HG03064 (cell line): Measurements from ENCODE around the gene DAGLB.
"Not testable (repeated sequence)": the region's sequence is repeated elsewhere in the genome, so short reads cannot be mapped to it uniquely, and the experiment has no call there.

Source experiments
- ATAC-seq: cut with Tn5 transposase; IDR thresholded peaks from one replicate; pipeline ENCODE4 v1.9.1; 2021; ENCODE audit warnings: low read depth; ENCODE audit not compliant: unreplicated experiment

DAGLB gene

DNA sequence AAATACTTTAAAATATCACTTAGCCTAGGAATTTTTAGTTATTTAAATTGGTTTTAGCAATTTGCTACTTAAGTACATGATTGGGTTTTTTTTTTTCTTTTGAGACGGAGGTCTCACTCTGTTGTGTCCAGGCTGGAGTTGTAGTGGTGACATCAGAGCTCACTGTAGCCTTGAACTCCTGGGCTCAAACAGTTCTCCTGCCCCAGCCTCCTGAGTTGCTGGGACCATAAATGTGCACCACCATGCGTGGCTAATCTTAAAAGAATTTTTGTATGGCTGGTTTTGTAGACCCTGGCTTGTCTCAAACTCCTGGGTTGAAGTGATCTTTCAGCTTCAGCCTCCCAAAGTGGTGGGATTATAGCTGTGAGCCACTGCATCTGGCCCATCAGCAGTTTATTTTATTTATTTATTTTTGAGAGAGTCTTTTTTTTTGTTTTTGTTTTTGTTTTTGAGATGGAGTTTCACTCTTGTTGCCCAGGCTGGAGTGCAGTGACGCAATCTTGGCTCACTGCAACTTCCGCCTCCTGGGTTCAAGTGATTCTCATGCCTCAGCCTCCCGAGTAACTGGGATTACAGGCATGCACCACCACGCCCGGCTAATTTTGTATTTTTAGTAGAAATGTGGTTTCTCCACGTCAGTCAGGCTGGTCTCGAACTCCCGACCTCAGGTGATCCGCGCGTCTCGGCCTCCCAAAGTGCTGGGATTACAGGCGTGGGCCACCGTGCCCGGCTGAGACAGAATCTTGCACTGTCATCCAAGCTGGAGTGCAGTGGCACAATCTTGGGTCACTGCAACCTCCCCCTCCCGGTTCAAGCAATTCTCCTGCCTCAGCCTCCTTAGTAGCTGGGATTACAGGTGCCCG, 47.3 kb downstream of the DAGLB start:
- not testable (repeated sequence) for ATAC-seq

DNA sequence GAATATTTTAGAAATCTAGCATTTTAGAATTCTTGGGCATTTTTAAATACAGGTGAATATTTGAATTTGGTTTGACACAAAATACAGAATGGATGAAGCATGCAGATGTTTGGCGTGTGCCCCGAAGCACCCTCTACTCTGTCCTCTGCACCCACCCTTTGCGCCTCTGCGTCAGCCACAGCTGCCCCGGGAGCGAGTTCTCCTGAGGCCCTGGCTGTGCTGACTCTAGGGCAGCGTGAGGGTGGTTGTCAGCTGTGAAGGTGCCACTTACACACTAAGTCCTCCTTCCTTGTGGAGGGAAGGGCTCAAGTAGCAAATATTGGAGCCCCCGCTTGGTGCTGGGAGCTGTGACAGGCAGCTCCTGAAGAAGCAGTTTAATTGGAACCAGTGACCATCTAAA, 48.4 kb downstream of the DAGLB start:
- ATAC-seq, result no peak

DNA sequence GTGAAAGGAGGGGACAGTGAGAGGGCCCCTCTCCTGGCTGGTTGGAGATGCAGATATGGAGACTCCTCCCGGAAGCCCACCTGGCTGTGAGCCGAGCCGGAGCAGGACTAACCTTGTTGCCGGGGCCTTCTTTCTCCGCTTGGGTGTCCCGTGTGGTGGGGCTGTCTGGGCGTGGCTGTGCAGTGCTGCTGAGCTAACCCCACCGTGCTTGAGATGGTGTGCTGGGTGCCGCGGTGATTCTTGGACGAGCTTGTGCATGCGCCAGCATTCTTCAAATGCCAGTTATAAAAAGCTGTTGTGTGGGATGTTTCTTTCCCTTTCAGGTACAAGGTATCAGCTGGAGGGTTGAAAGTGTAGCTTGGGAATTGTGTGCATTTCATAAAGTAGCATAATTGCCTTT, 48.8 kb downstream of the DAGLB start:
- ATAC-seq, result no peak

DNA sequence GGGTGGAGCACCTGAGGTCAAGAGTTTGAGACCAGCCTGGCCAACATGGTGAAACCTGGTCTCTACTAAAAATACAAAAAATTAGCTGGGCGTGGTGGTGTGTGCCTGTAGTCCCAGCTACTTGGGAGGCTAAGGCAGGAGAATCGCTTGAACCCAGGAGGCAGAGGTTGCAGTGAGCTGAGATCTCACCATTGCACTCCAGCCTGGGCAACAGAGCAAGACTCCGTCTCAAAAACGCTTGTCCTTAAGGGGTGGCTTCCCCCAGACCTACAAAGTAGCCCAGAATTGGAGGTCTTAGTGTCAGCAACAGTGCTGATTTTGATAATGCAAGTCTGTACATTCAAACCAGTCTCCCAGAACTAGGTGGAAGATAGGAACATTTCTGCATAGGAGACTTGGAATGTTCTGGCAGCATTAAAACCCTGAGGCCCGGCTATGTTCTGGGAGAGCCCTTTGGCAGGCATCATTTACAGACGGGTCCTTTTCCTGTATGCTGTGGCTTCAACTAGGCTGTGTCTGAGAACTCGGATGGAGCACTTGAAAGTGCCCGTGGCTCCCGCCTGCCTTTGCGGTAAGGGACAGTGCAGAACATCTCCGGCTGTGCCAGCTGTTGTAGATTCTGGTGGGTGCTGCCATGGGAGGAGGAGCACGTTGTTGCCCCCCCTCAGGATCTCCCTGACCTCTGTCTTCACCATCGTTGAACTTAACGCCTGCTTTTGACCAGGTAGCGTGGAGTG, 49.8 kb downstream of the DAGLB start:
- not testable (repeated sequence) for ATAC-seq

DNA sequence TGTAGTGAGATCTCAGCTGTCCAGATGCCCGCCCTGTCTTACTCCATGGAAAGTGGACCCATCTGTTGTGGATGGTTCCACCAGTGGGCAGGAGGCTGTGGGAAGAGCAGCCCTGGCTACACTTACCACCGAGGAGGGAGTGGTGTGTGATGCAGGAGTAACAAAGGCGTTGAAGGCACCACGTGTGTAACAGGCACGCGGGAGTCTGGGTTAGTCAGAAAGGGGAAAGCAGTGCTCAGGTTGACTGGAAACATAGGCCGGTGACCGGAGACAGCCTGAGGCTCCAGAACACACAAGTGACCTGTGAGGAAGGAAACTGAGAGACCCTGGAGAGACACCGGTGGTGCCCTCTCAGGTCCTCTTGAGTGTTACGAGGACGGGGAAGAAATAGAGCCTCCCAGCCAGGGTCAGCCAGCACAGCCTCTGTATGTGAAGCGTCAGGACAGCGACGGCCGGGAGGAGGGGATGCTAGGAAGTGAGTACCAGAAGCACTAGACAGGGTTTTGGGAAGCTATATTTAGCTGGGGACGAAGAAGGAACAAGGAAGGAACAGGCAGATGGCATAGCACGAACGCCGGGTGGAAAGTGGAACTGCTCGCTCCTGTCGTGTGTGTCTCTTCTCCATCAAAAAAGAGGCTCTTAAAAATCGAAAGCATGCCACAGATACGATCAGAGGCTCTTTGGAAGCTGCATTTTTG, 51.7 kb downstream of the DAGLB start:
- ATAC-seq, result no peak

DNA sequence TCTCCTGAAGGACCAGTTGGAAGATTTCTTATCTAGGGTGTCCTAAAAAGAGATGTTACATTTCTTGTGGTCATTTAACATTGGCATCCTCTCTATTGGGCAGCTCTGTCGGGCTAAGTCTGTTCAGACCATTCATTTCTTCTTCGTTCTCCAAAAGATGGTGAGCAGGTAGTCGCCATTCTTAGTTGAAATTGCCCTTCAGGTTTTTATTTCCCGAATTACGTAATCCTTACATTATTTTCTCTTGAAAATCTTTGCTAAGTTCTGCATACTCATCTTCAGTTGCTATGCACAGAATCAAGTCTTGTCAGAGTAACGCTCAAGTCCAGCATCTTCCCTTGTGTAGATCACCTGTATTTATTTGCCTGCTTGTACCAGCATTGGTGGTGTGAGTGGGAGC, 53.6 kb downstream of the DAGLB start:
- ATAC-seq, result no peak

DNA sequence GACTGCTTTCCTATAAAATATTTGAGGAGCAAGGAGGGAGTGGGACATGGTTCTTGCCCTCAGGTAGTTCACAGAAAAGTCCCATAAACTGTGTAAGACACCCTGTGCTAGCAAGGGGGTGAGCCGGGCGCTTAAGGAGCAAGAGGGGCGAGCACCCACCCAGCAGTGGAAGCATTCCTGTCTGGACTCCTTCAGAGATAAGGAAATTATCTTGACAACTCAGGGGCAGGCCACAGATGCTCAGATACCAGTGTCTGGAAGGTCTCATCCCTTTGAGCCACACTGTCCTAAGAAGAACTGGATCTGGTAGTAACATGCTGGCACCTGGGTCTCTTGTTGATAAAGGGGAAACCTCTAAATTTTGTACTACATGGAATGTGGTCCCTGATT, 54.1 kb downstream of the DAGLB start:
- no peak for ATAC-seq

DNA sequence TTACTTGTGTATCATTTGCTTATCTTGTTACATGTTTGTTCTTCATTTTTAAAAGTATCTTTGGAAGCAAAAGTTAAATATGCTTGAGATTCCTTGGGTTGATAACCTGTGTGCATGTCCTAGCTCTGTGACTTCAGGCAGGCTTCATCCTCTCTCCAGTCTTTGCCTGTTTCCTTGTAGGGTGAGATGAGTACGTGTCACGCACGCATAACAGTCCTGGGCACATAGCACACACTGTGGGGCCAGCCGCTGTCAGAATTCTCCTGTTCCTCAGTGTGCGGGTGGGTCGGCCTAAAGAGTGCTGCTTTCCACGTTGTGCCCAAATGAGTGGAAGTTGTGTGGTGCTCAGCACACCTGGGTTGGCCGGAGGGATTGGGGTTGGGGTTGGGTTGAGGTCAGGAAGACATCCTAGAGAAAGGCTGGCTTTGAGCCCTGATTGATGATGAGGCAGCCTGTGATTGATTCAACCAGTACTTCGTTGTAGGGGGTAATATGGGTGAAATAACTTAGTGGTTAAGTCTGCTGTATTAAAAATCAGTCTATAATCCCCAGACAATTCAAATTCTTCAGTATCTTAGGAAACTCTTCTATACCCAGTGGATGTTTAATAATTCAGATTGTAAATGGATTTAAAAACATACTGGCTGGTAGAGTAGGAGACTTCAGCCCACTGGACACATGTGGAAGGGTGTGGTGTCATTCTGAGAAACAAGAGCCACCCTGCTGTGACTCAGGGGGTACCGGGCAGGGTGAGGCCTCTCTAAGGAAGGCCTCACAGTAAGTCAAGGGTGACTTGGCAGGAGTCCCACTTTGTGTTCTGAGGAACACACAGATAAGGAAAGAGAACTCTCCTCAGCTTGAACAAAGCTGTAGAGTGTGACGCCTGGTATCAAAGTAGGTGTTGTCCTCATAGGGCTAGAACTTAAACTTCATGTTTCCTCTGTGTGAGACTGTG, 54.8 kb downstream of the DAGLB start:
- ATAC-seq, result peak; percentile 56

DNA sequence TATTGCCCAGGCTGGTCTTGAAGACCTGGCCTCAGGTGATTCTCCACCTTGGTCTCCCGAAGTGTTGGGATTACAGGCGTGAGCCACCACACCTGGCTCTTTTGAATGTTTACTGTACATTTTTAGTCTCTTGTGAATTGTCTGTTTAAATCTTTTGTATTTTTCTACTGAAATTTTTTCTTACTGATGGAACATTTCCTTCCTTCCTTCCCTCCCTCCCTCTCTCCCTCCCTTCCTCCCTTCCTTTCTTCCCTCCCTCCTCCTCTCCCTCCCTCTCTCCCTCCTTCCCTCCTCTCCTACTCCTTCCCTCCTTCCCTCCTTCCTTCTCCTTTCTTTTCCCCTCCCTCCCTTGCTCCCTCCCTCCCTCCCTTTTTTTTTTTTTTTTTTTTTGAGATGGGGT, 58.0 kb downstream of the DAGLB start:
- no peak for ATAC-seq

DNA sequence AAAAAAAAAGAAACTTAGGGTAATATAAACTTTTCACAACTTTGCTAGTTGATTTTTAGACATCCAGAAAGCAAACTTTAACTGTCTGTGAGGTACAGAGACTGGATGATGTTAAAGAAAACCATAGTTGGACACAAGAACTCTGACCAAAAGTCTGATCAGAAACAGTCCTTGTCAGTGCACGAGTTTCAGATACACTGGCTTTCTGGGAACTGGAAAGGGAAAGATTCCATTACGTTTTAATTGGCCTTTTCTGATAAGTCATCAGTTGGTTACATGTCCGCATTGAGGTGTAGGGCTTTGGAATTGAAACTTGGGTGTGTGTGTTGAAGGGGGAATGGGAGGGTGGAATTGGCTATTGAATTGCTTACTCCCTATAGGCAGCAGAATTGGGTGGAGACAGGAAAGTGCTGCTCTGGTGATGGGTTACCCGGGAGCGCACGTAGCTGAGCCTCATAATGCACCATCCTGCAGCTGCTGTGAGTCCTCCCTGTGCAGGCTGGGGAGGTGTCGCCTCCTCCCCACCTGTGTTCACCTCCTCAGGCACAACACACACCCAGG, 59.9 kb downstream of the DAGLB start:
- ATAC-seq, result no peak

DNA sequence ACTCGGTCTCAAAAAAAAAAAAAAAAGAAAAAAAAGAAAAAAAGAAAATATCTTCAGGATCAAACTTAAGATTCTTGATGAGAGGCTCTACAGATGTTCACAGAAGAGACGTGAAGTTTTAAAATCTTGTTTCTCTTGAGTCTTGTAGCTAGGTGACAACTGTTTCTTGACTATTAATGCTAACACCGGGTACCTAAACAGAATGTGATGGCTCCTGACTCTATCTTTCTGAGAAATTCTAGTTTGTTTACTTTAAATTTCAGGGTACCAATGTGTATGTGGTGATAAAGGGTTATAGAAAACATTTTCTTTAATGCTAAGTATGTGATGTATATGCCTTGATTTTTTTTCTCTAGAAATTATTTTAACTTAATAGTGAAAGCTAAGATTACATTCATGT, 61.0 kb downstream of the DAGLB start:
- ATAC-seq, result no peak

DNA sequence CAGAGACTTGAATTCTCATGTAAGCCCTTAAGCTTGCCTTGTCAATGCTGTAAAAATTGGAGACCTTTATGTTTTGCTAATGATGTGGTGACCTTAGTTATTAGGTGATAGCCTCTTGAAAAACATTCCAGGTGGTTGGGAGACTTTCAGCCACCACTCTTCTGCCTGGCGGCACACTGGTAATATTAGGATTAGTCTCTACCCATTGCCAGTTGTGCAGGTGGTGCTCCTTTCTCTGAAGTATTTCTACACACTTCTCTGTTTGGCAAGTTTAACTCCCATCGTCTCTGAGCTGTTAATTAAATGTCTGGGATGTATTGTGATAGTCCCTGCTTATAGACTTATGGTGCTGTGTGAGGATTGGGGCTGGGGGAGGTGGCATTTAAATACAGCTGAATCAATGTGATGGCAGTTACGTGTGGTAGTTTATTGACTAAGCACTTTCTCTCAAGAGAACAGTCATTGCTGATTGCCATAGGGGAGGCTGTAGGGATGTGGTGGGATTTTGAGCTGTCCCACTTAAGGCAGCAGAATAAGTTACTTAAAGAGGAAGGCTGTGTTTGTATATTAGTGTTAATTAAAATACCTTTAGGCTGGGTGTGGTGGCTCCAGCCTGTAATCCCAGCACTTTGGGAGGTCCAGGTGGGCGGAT, 61.7 kb downstream of the DAGLB start:
- ATAC-seq, result no peak

DNA sequence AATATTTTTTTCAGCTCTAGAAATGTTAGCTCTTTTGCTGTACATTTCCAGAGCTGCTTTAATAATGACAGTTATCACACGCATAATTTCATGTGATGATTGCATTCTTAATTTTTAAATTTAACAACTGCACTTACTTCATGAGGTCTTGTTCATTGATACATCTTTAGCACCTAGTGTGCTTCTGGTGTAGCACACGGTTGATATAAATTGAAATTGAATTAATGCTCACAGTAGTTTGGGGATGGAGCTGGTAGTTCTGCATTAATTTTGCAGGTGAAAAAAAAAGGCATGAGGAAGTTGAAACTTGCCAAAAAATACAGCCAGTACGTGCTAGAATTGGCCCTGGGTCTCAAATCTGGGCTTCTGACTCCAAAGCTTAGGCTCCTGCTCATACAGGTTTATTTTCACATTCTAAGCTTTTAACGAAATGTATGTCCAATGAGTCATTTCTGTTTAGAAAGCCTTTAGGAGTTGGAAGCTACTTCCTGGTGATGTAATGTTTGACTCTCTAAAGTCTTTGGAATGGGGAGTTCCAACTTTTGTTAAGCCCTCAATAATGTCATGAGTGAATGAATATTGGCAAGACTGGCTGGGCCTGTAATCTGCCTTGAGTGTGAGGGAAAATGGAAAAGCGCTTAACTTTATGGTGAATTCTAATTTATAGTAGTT, 62.5 kb downstream of the DAGLB start:
- no peak for ATAC-seq

DNA sequence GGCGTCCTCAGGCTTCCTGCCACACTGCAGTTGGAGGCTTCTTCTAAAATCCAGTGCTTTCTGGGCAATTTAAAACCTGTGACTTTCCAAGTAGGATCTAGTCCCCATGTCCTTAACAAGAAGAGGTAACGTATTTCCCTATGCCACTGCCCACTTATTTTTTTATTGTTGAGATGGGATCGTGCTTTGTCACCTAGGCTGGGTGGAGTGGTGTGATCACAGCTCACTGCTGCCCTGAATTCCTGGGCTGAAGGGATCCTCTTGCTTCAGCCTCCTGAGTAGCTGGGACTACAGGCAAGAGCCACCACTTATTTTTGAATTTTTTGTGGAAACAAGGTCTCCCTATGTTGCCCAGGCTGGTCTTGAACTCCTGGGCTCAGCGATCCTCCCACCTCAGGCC, 63.4 kb downstream of the DAGLB start:
- no peak for ATAC-seq

DNA sequence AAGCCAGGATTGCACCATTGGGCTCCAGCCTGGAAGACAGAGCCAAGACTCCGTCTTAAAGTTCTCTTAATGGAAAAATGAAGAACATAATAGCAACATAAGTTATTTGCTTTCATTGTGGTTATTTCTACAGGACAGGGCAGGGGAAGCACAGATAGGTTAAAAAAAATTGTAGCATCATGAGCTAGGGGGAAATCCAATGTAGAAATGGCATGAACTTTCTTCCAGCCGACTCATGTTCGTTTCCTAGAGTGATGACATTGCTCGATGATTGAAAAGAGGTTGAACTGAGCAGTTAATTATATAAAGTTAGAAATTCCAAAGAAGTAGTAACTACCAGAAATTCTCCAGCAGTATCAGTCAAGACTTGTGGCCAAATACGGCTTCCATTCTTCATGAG, 64.9 kb downstream of the DAGLB start:
- ATAC-seq, result no peak

DNA sequence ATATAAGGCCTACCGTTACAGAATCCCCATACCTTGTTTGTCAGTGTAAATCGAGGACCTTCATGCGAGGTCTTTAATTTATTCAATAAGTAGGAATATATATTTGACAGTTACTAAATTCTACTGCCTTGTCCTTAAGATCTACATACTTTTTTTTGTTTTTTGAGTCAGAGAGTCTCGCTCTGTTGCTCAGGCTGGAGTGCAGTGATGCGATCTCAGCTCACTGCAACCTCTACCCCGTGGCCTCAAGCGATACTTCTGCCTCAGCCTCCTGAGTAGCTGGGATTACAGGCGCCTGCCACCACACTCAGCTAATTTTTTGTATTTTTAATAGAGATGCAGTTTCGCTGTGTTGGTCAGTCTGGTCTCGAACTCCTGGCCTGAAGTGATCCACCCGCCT, 65.9 kb downstream of the DAGLB start:
- ATAC-seq, result not testable (repeated sequence)

DNA sequence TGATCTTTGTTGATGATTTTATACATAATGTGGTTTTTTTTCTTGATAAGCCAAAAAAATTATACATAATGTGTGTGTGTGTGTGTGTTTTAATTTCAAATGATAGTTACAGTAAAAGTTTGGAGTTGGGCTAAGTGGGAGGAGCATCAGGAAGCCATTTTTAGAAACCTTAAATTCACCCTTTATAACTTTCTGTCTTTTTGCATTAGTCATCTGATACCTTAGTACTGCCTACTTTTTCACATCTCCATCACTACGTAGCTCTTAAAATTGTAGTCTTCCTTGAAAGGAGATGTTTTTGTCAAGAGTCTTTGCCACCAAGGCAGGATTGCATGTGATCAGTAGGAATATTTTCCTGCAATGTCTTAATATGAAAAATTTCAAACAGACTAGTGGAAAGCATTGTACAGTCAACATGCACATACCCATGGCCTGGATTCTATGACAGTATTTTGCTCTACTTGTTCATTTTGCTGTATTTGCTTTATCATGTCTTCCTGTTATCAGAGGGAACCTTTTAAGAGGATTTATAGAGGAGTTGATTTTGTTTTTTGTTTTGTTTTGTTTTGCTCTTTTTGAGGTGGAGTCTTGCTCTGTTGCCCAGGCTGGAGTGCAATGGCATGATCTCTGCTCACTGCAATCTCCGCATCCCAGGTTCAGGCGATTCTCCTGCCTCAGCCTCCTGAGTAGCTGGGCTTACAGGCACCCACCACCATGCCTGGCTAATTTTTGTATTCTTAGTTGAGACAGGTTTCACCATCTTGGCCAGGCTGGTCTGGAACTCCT, 67.3 kb downstream of the DAGLB start:
- no peak for ATAC-seq

DNA sequence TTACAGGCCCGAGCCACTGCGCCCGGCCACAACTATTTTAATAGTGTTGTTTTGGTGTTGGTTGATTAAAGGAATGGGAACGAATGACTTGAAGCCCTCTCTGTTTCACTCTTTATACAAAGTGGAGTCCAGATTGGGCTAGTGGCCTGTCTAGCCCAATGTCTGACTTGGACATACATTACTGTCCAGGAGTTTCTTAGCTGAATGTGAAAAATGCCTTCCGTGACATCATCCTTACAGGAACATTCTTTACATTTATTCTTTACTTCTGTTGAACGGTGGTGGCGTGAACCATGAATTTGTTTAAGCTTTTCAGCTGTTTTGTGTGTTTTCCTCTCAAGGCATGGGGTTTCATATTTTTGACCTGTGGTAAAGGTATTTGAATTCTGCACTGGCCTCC, 67.9 kb downstream of the DAGLB start:
- no peak for ATAC-seq
